ENCODE measurements around the gene MGAT4A. TPM values are rescaled to one million over a fixed set of nuclear protein-coding genes. Genes with fewer than 3 reads are reported as not detected.

The MGAT4A gene
- total RNA-seq, 1 donor from 2014 or later: 35.8 TPM

DNA sequence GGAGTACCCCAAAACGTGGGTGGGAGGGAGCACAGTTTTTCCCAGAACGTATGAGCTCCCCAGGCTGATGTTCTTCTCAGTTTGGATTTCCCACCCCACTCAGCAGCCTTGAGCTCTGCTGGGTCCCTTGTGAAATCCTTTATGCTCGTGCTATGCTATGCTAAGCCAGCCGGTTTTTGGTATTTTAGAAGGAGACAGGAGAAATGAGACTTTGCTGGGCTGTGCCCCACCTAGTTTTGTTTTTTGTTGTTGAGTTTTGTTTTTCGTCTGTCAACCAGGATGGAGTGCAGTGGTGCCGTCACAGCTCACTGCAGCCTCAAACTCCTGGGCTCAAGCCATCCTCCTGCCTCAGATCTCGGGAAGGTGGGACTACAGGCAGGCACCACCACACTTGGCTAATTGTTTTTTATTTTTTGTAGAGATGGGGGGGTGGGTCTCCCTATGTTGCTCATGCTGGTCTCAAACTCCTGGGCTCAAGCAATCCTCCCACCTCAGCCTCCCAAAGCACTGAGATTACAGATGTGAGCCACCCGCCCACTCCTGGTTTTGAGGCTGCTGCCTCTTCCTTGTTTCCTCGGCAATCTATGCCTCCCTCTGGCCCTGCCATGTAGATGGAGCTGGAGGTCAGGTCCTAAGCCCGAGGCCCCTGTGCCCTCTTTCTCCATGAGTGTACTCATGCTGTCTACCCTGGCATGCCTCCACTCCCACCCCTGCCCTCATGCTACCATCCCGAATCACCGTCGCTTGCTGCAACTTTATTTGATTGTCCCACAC is 17.5 kb upstream of the MGAT4A start:
- no peak for DNase-seq
- no peak overlapping the region for H3K4me3 Mint-ChIP-seq (ENCODE audit: unreplicated experiment)
- H3K27me3 Mint-ChIP-seq (ENCODE audit: unreplicated experiment): peaks cover 2% of the 10 kb centered on the region
- H3K9me3 Mint-ChIP-seq (ENCODE audit: unreplicated experiment): no peaks in the 10 kb centered on the region
- TF ChIP-seq, protein P1, sequence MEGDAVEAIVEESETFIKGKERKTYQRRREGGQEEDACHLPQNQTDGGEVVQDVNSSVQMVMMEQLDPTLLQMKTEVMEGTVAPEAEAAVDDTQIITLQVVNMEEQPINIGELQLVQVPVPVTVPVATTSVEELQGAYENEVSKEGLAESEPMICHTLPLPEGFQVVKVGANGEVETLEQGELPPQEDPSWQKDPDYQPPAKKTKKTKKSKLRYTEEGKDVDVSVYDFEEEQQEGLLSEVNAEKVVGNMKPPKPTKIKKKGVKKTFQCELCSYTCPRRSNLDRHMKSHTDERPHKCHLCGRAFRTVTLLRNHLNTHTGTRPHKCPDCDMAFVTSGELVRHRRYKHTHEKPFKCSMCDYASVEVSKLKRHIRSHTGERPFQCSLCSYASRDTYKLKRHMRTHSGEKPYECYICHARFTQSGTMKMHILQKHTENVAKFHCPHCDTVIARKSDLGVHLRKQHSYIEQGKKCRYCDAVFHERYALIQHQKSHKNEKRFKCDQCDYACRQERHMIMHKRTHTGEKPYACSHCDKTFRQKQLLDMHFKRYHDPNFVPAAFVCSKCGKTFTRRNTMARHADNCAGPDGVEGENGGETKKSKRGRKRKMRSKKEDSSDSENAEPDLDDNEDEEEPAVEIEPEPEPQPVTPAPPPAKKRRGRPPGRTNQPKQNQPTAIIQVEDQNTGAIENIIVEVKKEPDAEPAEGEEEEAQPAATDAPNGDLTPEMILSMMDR (IDR thresholded peaks at IDR 0.05; ENCODE audit: partially characterized antibody, unreplicated experiment): no peak
- H3K36me3 Mint-ChIP-seq (ENCODE audit: unreplicated experiment): peaks cover 5% of the 10 kb centered on the region
- H3K27ac Mint-ChIP-seq (ENCODE audit: unreplicated experiment): no peak overlapping the region
- peaks cover 8% of the 10 kb centered on the region for H3K4me1 Mint-ChIP-seq (ENCODE audit: low read depth, unreplicated experiment)

DNA sequence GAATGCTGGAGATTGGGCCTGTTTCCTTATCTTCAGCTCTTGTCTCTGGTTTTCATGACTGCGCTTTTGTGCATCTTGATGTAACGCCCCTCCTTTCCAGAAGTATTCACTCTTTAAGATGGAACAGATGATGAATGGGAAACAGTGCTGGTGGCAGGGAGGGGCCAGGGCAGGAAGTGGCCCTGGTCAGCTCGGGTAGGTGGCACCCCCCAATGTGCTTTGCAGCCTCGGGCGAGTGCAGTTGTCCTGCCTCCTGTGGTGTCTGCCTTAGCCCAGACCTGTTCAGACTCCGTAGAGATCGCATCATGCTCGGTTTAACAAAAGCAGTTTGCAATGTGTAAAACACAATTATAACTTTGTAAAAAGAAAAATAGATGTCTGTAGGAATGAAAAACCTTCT is 17.0 kb upstream of the MGAT4A start:
- H3K9me3 Mint-ChIP-seq (ENCODE audit: unreplicated experiment): no peaks in the 10 kb centered on the region
- peaks cover 5% of the 10 kb centered on the region for H3K36me3 Mint-ChIP-seq (ENCODE audit: unreplicated experiment)
- no peak overlapping the region for H3K27ac Mint-ChIP-seq (ENCODE audit: unreplicated experiment)
- peaks cover 8% of the 10 kb centered on the region for H3K4me1 Mint-ChIP-seq (ENCODE audit: low read depth, unreplicated experiment)
- no peak for DNase-seq
- H3K4me3 Mint-ChIP-seq (ENCODE audit: unreplicated experiment): no peak overlapping the region
- peaks cover 2% of the 10 kb centered on the region for H3K27me3 Mint-ChIP-seq (ENCODE audit: unreplicated experiment)
- TF ChIP-seq, protein P1 (IDR thresholded peaks at IDR 0.05; ENCODE audit: partially characterized antibody, unreplicated experiment): no peak

DNA sequence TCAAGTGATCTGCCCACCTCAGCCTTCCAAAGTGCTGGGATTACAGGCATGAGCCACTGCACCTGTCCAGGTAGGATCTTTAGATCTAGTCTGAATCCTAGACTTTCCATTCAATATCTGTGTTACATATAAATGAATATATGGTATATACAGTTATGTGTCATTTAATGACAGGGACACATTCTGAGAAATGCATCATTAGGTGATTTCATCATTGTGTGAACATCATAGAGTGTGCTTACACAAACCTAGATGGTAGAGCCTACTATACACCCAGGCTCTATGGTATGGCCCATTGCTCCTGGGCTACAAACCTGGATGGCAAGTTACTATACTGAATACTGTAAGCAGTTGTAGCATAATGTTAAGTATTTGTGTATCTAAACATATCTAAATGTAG is 15.5 kb upstream of the MGAT4A start:
- no peak for DNase-seq
- H3K4me3 Mint-ChIP-seq (ENCODE audit: unreplicated experiment): no peak overlapping the region
- peaks cover 2% of the 10 kb centered on the region for H3K36me3 Mint-ChIP-seq (ENCODE audit: unreplicated experiment)
- peaks cover 2% of the 10 kb centered on the region for H3K9me3 Mint-ChIP-seq (ENCODE audit: unreplicated experiment)
- H3K27ac Mint-ChIP-seq (ENCODE audit: unreplicated experiment): no peak overlapping the region
- H3K4me1 Mint-ChIP-seq (ENCODE audit: low read depth, unreplicated experiment): peaks cover 8% of the 10 kb centered on the region
- TF ChIP-seq, protein P1 (IDR thresholded peaks at IDR 0.05; ENCODE audit: partially characterized antibody, unreplicated experiment): no peak
- H3K27me3 Mint-ChIP-seq (ENCODE audit: unreplicated experiment): peaks cover 4% of the 10 kb centered on the region

DNA sequence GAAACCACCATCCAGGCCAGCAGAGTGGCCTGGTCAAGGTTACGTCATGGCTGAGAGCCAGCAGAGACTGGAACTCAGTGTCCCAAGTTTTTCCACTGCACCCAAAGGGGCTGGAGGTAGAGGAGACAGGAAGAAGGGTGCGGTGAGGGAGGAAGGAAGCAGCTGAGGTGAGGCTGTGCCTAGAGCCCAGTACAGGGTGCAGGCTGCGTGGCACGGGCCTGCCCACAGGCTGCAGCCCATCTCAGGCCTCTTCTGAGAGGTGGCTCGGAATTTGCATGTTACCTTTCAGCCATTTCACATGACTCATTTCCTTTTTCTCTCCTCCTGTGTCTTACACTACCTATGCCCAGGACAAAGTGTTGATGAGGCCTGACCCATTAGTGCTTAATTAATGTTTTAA is 13.7 kb upstream of the MGAT4A start:
- H3K27ac Mint-ChIP-seq (ENCODE audit: unreplicated experiment): no peak overlapping the region
- H3K9me3 Mint-ChIP-seq (ENCODE audit: unreplicated experiment): peaks cover 2% of the 10 kb centered on the region
- no peak overlapping the region for H3K4me3 Mint-ChIP-seq (ENCODE audit: unreplicated experiment)
- TF ChIP-seq, protein P1 (IDR thresholded peaks at IDR 0.05; ENCODE audit: partially characterized antibody, unreplicated experiment): no peak
- DNase-seq: no peak
- peaks cover 8% of the 10 kb centered on the region for H3K4me1 Mint-ChIP-seq (ENCODE audit: low read depth, unreplicated experiment)
- H3K36me3 Mint-ChIP-seq (ENCODE audit: unreplicated experiment): no peaks in the 10 kb centered on the region
- H3K27me3 Mint-ChIP-seq (ENCODE audit: unreplicated experiment): peaks cover 6% of the 10 kb centered on the region

DNA sequence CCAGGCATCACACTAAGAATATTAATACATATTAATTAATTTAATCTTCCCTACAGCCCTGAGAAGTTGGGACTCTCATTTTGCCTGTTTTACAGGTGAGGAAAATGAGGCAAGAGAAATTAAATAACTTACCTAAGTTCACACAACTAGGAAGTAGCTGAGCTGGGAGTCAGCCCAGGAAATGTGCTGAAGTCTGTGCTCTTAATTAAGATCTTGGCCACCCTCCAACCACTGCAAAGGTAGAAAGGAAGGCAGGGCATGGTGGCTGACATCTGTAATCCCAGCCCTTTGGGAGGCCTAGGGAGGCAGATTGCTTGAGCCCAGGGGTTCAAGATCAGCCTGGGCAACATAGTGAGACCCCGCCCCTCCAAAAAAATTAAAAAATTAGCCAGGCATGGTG is 12.9 kb upstream of the MGAT4A start:
- DNase-seq: no peak
- Mint-ChIP-seq H3K4me1 (ENCODE audit: low read depth, unreplicated experiment) (peaks cover 4% of the 10 kb centered on the region), H3K4me3 (ENCODE audit: unreplicated experiment) (no peak overlapping the region), H3K27me3 (ENCODE audit: unreplicated experiment) (peaks cover 4% of the 10 kb centered on the region), H3K27ac (ENCODE audit: unreplicated experiment) (no peak overlapping the region), H3K9me3 (ENCODE audit: unreplicated experiment) (peaks cover 2% of the 10 kb centered on the region), H3K36me3 (ENCODE audit: unreplicated experiment) (no peaks in the 10 kb centered on the region)
- TF ChIP-seq, protein P1 (IDR thresholded peaks at IDR 0.05; ENCODE audit: partially characterized antibody, unreplicated experiment): no peak

Data from glutamatergic neuron (in vitro differentiated cells).